Panc1 (cell line): ENCODE data around the gene MBD3L4.

Source experiments
- CTCF ChIP-seq: fragments of 450-650 bp; IDR thresholded peaks from 2 replicates; pipeline ENCODE4 v1.5.1; 2017; ENCODE audit warnings: mild to moderate bottlenecking
- POLR2AphosphoS5 ChIP-seq: IDR thresholded peaks from 2 replicates; pipeline ENCODE4 v1.6.1; 2012; ENCODE audit warnings: mild to moderate bottlenecking, low read depth, low read length, moderate library complexity
- REST ChIP-seq, 2 experiments: IDR thresholded peaks; 2 replicates each; pipeline ENCODE4 v1.6.1; 2011 to 2012; ENCODE audit warnings: low read depth in 2 of 2, control low read depth in 1 of 2, low read length in 1 of 2, mild to moderate bottlenecking in 1 of 2, moderate library complexity in 1 of 2; ENCODE audit not compliant: insufficient read depth in 1 of 2
- SIN3A ChIP-seq: IDR thresholded peaks from 2 replicates; pipeline ENCODE4 v1.6.1; 2012; ENCODE audit warnings: low read depth, mild to moderate bottlenecking, low read length, moderate library complexity, borderline replicate concordance; ENCODE audit not compliant: insufficient read depth

DNA sequence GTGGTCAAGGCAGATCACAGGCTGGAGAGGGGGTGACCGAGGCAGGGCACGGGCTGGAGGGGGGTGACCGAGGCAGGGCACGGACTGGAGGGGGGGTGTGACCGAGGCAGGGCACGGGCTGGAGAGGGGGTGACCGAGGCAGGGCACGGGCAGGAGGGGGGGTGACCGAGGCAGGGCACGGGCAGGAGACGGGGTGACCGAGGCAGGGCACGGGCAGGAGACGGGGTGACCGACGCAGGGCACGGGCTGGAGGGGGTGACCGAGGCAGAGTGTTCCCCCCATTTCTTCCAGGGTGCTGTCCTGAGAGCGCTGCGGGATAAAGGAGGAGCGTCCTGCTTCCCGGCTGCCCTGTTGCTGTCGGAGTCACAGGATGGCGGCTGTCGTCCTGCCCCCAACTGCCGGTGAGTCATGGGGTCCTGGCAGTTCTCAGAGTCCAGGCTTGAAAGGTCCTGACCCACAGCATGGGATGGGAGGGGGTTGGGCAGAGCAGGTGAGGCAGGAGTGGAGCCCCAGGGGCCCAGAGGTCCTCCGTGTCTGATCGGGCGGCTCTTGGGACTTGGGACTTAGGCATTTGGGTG lies 34.8 kb upstream of the MBD3L4 start:
- no peak for TF ChIP-seq CTCF
- TF ChIP-seq POLR2AphosphoS5, result no peak
- no peak for TF ChIP-seq SIN3A
- TF ChIP-seq REST (IDR thresholded peaks at IDR 0.05; ENCODE audit: insufficient read depth in 1 of 2, low read depth in 2 of 2, low read length in 1 of 2), result no peak
